ENCODE results near the gene TFAP2A.

TFAP2A gene

DNA sequence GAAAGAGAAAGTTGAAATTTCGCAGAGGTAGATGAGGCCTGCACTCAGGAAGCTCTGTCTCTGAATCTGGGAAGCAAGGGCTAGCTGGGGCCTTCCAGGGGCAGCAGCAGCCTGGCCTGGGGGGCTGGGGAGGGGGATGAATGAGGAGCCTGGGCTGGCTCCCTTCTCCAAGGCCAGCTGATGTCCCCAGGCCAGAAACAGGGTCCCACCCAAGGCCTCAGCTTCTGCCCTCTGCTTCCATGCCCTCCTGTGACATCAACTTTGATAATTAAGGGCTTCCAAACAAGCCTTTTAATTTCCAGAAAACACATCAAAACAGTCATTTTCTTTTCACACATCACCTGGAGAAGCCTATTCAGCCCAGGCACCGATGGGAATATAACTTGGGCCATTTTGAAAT lies 15.4 kb downstream of the TFAP2A start:
- DNase-seq (ENCODE audit: low read depth in 2 of 2) = no peak

DNA sequence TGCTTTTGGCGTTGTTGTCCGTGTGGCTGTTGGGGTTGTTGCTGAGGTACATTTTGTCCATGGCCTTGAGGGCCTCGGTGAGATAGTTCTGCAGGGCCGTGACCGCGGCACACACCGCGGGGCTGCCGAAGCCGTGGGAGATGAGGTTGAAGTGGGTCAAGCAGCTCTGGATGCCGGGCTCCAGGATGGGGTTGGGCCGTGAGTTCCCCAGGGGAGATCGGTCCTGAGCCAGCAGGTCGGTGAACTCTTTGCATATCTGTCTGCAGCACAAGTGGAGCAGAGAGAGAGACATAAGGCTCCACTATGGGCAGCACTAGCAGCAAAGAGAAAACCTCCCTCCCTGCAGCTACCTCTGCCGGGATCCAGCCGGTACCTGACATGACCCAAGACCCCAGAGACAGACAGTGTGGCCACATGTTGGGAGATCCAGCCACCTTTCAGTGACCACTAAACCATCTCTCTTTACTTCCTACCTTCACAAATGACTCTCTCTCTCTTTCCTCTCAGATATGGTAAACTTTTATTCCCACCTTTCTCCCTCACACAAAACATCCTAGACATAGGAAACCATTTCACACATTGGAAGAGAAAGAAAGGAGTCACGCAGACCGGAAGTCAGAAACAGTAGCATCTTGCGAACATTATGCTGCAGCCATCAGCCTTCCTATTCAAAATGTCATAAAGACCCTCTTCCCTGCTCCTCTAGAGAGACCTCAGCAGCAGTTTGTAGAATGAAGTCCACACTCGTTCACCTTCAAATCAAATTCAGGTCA lies 16.2 kb downstream of the TFAP2A start:
- no peak for DNase-seq (ENCODE audit: low read depth in 2 of 2)

DNA sequence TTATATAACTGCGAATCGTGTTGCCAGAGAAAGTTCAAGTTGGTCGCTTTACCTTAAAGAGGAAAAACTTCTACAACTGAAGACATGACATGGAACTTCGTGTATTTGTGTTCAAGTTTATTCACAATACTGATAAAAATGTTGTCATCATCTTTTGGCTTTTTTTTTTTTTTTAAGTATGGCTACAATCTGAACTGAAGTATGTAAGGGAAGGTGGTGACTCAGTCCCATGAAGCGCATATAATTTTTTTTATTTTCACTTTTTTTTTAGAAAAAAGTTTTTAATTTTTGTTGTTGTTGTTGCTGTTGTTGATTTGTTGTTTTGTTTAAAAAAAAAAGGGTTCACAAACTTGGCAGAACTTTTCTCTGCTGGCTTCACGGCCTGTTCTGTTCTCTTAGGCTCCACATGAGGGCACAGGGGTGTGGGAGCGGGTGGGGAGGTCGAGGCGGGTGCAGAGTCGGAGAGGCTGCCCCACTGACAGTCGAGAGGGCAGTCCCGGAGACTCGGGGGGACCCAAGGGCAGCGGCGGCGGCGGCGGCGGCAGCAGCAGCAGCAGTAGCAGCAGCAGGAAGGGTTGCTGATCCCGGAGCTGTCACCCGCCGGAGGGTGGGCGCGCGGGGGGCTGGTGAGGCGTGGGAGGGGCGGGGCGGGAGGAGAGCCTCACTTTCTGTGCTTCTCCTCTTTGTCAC lies 17.0 kb downstream of the TFAP2A start:
- DNase-seq (ENCODE audit: low read depth in 2 of 2) = no peak

GRCh38 chr6:10396785-10397184 lies 18.1 kb downstream of the TFAP2A start:
- DNase-seq (ENCODE audit: low read depth in 2 of 2) = no peak

DNA sequence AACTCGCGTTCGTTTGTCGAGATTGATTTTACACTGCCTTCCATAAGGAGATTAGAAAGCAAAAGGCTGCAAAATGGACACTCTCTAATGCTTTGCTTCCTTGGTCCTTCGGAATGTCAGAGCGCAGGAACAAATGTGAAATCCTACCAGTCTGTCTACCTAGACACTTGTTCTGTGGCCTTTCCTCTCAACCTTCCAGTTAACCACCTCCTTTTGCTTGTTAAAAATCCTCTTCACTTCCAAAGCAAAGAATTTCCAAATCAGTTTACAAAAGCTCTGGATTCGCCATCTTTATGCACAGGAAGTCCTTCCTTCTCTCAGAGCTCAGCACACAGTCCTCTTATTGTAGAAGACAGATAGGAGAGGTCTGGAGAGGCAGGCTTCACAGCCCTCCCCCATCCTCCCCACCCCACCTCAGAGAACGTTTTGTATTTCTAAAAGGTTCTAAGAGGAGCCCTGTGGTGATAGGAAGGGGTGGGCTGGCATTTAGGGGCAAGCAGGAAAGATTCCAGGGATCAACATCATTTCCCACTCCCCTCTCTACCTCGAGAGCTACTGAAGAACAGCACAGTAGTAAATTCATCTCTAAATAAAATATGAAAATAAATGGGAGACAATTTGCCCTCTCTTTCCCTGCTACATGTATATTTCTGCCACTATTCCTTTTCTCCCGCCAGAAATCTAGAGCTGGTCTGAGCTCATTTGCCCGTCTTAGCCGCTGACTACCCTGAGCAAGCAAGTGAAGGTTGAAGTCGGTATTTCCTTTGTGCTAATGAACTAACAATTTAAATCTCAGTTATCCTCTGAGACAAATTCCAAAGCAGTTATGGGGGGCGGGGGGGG lies 18.9 kb downstream of the TFAP2A start:
- DNase-seq (ENCODE audit: low read depth in 2 of 2) = no peak

DNA sequence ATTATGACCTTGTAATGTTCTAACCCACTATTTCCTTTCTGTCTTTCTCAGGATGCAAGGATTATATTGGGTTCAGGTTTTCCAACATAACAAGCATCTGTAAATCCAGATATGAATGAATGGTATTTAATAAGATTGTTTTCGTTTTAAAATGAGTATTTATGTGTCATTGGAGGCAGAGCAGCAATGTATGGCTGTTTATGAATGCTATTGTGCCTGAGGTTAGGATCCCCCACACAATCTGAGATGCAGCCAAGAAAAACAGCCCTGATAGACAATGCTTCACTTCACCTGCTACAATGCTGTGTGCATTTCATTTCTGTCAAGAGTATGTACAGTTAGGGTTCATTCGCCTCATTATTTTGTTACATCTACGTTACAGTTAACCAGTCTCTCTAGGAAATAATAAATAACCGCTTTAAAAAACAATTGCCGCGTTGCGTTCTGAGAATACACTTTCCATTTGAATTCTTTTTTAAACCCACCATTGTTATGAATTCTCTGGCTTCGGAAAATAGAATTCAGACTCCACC lies 19.6 kb downstream of the TFAP2A start:
- no peak for DNase-seq (ENCODE audit: low read depth in 2 of 2)

- no peak for DNase-seq (ENCODE audit: low read depth in 2 of 2)
Measured at GRCh38 chr6:10393544-10394225, 21.2 kb downstream of the TFAP2A start.

GRCh38 chr6:10391799-10392198 lies 23.1 kb downstream of the TFAP2A start:
- no peak for DNase-seq (ENCODE audit: low read depth in 2 of 2)

DNA sequence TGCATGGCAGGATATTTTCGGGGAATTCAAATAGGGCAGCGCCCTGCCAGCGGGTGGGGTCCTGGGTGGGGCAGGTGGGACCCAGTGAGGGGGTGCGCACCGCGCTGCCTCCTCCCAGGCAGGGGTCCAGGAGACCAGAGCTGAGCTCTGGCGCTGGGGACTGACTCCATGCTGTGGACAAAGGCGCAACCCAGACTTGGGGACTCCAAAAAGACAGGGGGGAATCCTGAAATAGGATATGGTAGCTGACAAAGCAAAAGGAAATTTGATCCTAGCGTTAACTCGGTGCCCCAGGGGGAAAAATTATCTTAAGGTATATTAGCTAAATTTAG lies 23.6 kb downstream of the TFAP2A start:
- no peak for DNase-seq (ENCODE audit: low read depth in 2 of 2)

GRCh38 chr6:10390495-10391298 lies 24.2 kb downstream of the TFAP2A start:
- no peak for DNase-seq (ENCODE audit: low read depth in 2 of 2)

GRCh38 chr6:10389739-10390494 lies 25.0 kb downstream of the TFAP2A start:
- no peak for DNase-seq (ENCODE audit: low read depth in 2 of 2)

DNA sequence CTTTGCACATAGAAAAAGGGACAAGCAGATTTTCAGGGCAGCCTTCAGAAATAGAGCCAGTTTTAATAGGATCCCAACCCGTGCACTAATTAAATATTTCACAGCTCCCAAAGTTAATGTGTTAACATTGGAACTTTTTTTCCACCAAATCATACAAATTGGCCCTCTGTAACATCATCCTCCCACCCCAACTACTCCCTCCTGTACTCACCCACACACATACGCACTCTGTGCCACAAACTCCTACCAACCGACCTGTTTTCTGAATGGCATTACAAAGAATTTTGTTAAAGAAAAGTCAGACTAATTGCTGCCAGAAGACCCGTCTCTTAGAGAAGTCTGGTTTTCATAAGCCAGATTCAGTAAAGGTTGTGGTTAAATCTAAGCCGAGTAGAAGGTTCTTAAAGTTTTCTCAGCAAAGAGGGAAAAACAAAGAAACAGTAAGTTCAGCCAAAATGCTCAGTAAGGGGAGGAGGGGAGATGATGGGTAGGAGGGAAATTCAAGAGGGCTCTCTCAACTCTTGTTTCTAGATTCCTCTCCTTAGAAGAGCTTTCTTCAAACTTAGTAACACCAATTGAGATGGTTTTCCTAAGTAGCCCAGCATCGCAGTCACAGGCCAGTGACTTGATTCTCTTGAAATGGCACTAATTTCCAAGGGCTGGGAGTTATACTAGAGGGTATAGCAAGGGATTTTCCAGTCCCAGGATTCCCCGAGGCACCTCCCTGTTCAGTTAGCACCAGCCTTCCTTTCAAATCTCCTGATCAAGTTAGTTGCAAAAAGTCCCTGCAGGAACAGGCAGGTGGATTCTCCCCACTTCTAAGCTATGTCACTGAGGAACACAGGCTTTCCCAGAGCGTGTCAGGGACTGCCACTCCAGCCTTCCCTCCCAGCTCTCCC lies 27.9 kb downstream of the TFAP2A start:
- no peak for DNase-seq (ENCODE audit: low read depth in 2 of 2)

DNA sequence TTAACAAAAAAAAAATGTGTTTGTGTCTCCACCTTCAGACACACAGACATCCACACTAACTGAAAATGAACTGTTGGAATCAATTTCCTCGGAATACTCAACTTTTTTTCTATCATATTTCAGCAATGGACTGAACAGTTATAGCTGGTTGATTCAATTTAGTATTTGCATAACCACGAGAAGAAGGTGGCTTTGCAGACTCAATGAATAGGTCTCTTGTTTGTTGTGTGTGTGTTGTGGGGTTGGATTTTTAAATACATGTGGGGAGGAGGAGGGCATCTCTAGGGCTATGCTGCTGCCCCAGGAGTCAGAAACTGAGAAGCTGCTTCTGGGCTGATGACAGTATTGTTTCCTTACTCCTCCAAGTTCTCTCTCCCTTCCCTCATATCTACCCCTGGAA lies 28.7 kb downstream of the TFAP2A start:
- no peak for DNase-seq (ENCODE audit: low read depth in 2 of 2)

DNA sequence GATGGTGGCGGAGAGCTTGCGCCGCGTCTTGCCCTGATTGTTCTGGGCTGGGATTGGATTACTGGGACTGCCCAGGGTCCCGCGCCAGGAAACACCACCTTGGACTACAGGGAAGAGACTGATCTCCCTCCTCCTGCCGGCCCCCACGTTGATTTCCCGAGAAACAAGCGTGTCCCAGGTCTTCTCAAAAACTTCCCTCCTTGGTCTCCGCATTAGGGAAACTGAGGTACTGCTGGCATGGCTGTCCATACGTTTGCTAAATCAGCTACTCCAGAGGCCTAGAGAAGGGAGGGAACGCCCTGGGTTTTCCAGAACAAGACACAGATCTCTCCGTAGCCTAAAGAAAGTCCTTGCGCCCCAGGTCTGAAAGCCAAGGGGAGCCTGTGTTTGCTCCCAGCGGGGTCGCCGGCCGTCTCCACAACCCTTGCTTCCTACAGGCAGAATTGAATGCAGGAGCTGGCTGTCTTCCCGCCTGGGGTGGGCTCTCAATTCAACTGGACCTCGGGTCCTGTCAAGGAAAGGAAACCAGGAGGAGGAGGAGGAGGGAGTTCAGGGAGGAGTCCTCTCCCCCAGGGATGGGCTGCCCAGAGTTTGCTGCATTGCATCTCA lies 29.2 kb downstream of the TFAP2A start:
- no peak for DNase-seq (ENCODE audit: low read depth in 2 of 2)

DNA sequence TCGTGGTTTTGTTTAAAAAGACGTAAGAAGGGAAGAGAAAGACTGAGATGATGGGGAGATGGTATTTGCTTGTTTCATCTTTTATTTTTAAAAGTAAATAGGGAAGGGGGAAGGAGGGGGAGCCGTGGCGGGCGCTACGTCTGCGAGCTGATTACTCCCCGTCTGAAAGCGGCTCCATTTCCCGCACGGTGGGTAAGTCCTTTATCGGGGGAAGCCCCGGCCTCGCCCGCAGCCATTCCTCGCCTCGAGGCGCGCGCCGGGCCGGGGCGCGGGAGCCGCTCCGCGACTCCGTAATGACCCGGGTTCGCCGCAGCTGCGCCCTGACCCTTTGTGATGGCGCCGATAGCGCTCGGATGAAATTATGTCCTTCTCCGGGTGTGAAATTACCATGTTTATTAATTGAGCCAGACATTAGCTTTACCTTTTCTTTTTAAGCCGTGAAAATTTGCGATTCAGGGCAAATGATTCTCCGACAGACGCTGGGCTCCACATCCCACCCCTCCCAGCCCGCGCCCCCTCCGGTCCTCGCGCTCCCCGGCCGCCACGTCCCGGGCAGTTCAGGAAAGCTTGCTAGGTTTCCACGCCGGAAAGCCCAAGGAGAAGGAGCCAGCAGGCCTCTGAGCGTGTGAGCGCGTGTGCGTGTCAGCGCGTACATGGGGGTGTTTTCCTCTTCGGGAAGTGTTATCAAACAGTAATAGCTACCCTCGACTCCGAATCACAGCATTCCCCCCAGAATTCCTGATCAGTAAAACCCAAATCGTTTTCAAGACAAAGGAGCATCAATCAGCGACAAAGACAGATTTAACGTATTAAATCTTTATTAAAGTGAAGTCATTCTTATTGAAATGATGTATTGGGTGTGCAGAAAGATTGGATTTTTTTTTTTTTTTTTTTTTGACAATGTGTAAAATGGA lies 30.0 kb downstream of the TFAP2A start:
- DNase-seq (ENCODE audit: low read depth in 2 of 2) = no peak

- no peak for DNase-seq (ENCODE audit: low read depth in 2 of 2)
Measured at GRCh38 chr6:10384091-10384609, 30.7 kb downstream of the TFAP2A start.

DNA sequence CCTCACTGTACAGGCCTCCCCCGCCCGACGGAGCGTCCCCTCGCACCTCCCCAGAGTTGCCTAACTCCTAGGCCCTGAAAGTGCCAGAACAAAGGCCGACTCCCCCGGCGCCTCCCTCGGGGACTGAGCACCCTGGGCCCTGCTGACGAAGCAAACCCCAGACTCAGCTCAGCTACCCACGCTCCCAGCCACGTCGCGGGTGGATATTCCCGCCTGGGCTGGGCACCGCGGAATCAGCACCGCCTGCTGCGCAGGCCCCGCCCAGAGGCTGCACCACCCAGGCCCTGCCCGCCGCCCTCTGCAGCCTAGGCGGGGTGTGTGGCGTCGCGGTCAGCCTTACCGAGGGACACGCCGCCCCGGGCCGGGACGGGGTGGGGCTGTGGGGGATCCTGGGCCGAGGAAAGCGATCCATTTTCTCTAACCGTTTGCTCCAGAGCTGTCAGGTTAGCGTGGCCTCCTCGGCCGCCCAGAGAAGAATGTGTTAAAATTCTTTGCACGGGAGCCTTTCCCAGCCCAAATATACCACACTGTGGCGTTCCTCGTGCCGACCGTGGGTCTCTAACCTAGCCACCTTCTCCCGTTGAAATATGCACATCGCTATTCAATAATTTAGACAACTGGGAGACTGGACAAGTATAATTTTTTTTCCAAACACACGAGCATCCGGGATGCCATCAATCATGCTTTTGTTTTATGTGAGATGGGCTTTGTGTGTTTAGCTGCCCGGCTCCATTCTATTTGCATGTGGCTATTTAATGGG lies 31.4 kb downstream of the TFAP2A start:
- DNase-seq (ENCODE audit: low read depth in 2 of 2) = no peak
